Measurements from ENCODE around the gene ZNF841.
"Not testable (repeated sequence)": the region's sequence is repeated elsewhere in the genome, so short reads cannot be mapped to it uniquely, and the experiment has no call there.

GRCh38 chr19:52096416-52096815, 851 bp upstream of the ZNF841 start:
- not testable (repeated sequence) for TF ChIP-seq CTCF (conservative IDR thresholded peaks at IDR 0.05; ENCODE audit: low read length); EZH2phosphoT487 (IDR thresholded peaks at IDR 0.05; ENCODE audit: borderline replicate concordance)
